Measurements from ENCODE around the gene HSBP1L1.
"Not testable (repeated sequence)": the region's sequence is repeated elsewhere in the genome, so short reads cannot be mapped to it uniquely, and the experiment has no call there.

HSBP1L1 gene

GRCh38 chr18:79987566-79987965 is 23.1 kb downstream of the HSBP1L1 start:
- no peak for DNase-seq

DNA sequence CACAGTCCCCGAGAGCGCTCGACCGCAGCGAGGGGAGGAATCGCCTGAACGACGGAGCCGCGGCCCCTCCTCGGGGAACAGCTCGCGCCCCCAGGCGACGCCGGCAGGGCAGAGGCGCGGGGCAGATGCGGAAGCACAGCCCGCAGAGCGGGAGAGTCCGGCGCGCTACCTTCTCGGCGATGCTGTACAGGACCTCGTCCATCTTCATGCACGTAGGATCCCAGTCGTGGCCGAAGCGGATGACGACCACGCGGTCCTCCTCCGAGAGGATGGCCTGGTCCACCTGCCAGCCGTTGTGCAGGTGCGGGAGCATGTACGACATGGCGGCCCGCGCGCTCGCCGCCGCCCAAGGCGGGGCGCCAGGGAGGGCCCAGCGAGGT is 23.6 kb downstream of the HSBP1L1 start:
- DNase-seq, result peak; percentile 79

GRCh38 chr18:79988451-79989194 is 24.2 kb downstream of the HSBP1L1 start, which contains the start of gene TXNL4A:
TXNL4A (minus strand) TSS chr18:79988563; CDS start chr18:79988392, 171 bp downstream.
- DNase-seq, result peak; percentile 92

GRCh38 chr18:79989195-79989497 is 24.7 kb downstream of the HSBP1L1 start:
- DNase-seq, result no peak

DNA sequence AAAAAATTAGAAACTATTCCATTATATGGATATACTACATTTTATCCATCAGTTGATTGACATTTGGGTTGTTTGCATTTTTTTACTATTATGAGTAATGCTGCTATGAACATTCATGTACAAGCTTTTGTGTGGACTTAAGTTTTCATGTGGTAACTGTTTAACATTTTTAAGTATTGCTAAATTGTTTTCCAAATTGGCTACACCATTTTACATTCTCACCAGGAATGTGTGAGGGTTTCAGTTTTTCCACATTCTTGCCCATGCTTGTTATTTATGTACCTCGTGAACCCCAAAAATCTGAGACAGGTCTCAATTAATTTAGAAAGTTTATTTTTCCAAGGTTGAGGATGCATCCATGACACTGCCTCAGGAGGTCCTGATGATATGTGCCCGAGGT is 27.1 kb downstream of the HSBP1L1 start:
- no peak for DNase-seq

DNA sequence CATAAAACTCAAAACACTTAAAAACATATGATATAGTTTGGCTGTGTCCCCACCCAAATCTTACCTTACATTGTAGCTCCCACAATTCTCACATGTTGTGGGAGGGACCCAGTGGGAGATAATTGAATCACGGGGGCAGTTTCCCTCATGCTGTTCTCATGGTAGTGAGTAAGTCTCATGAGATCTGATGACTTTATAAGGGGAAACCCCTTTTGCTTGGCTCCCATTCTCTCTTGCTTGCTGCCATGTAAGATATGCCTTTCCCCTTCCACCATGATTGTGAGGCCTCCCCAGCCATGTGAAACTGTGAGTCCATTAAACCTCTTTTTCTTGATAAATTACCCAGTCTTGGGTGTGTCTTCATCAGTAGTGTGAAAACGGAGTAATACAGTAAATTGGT is 35.3 kb downstream of the HSBP1L1 start:
- not testable (repeated sequence) for DNase-seq

DNA sequence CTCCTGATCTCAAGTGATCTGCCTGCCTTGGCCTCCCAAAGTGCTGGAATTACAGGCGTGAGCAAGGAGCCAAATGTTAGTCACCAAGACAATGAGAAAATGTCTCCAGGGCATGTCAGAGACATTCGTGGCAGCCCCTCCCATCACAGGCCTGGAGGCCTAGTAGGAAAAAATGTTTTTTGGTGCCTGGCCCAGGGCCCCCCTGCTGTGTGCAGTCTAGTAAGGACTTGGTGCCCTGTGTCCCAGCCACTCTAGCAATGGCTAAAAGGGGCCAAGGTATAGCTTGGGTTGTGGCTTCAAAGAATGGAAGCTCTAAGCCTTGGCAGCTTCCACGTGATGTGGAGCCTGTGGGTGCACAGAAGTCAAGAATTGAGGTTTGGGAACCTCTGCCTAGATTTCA is 36.4 kb downstream of the HSBP1L1 start:
- DNase-seq, result no peak

DNA sequence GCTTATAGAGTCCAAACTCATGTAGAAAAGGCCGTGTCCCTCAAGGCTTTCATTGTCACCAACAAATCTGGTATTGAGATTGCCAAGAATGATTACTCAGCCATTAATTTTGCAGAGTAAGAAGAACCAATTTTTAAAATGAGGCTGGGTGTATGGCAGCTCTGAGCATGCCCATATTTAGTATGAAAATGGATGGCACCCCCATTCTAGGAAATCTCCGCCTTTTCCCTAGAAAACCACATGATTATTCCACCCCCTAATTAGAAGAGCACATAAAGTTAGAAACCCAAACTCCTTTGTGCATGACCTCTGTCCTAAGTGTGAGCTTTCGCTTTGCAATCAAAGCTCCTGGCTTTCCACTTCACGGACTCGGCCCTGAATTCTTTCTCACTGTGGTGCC is 38.0 kb downstream of the HSBP1L1 start:
- no peak for DNase-seq

GRCh38 chr18:80004600-80005342 is 40.3 kb downstream of the HSBP1L1 start:
- DNase-seq, result no peak

GRCh38 chr18:80006724-80007123 is 42.3 kb downstream of the HSBP1L1 start:
- DNase-seq, result no peak

GRCh38 chr18:80009661-80010550 is 45.5 kb downstream of the HSBP1L1 start:
- no peak for DNase-seq

DNA sequence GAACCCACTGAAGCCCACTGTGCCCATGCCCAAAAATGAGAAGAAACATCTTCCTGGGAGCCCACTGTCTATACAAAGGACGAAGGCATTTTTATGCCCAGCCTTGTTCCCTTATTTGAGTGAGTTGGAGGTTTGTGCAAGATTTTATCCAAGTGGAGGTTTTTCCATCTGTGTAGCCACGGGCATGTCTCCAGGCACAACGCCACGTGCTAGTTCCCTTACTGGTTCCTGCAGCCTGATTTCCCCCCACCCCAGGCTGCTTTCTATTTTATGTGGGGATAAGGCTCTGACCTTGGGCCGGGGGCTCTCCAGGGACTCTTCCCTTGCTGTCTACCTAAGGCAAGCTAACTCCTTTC is 46.1 kb downstream of the HSBP1L1 start:
- DNase-seq, result no peak

GRCh38 chr18:80011496-80012137 is 47.2 kb downstream of the HSBP1L1 start:
- peak; percentile 22 for DNase-seq

GRCh38 chr18:80012714-80013113 is 48.3 kb downstream of the HSBP1L1 start:
- DNase-seq, result no peak

All from OCI-M1 (cell line).